GM21515 (cell line): ENCODE measurements around the gene GCK.
"Not testable (repeated sequence)": the region's sequence is repeated elsewhere in the genome, so short reads cannot be mapped to it uniquely, and the experiment has no call there.

Experiments used
- ATAC-seq: cut with Tn5 transposase; IDR thresholded peaks from one replicate; pipeline ENCODE4 v1.9.1; 2021; ENCODE audit not compliant: unreplicated experiment

The GCK gene

GRCh38 chr7:44184206-44184872 lies 4.9 kb downstream of the GCK start:
- no peak for ATAC-seq

GRCh38 chr7:44183386-44183785 lies 5.9 kb downstream of the GCK start:
- no peak for ATAC-seq

GRCh38 chr7:44182827-44183226 lies 6.4 kb downstream of the GCK start:
- no peak for ATAC-seq

DNA sequence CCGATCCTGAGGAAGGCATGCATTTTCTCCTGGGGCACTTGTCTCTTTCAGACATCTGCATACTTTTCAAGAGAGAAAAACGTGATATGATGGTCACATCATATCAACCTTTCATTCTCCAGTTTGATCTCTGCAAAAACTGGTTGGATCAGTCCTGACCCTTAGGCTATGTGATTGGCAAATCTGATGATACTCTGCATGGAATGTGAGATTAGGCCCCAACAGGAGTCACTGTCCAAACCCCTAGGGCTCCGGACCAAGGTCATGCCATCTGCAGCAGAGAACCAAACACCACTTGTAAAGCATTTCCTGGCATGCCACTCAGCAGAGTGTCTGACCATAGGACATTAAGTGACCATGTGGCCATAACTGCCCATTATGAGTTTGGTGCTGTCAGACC lies 8.6 kb downstream of the GCK start:
- ATAC-seq = no peak

DNA sequence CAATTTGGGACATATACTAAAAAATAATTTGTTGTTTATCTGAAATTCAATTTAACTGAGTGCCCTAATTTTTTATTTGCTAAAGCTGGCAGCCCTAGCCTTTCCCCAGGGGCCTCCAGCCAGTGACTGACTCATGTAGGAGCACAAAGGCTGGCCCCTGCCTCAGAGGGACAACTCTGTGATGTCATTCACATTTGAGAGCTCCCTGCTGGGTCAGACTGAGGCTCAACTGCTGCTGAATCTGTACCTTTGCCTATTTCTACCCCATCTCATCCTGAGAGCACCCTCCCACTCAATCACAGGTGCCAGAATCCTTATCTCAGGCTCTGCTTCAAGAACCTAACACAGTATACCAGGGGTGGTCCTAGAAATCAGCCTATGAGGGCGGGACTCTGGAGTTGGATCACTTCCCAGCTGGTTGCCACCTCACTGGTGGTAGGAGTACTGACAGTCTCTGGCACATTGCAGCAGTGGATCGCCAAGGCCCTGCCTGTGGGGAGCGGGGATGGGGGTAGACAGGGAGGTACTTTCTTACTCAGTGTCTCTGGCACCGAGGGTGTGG lies 11.6 kb downstream of the GCK start:
- ATAC-seq = no peak

DNA sequence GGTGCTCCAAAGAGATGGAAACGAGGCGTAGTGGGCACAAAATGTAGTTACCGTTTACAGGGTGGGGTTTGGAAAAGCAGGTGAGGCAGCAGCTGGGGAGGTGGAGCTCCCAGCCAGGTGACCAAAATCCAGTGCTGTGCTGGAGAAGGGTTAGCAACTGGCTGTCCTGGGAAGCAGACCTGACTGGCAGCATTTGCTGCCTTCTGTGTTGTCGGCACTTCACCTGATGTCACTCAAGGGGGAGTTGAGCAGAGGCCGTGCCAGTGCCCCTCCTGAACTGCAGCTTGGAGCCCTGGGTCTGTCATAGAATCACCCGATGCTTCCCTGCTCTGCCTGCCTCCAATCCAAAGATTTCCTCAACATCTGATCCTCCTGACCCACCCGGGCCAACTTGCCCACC lies 12.8 kb downstream of the GCK start:
- ATAC-seq = no peak

DNA sequence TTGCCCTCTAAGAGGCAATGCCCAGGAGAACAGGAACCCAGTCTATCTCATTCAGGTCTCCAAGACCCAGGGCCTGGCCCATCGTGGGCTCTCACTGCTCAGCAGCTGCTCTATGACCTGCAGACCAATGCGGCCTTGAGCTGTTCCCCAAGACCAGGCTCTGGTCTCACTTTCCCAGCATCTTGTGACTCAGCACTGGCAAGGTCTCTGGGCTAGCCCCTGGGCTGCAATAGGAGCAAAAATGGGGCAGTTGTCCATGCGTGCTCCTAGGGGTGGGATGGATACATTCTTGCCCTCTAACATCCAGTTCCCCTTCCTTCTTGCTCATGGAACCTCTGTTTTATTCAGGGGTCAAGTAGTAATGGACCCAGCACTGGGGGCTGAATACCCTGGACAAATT lies 13.5 kb downstream of the GCK start:
- no peak for ATAC-seq

DNA sequence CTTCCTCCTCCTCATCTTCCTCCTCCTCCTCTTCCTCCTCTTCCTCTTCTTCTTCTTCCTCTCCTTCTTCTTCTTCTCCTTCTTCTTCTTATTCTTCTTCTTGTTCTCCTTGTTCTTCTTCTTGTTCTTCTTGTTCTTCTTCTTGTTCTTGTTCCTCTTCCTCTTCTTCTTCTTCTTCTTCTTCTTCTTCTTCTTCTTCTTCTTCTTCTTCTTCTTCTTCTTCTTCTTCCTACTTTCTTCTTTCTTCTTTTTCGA lies 14.6 kb downstream of the GCK start:
- not testable (repeated sequence) for ATAC-seq

GRCh38 chr7:44173911-44174693 lies 15.1 kb downstream of the GCK start:
- ATAC-seq = no peak

- no peak for ATAC-seq
These were observed 16.3 kb downstream of the GCK start for GRCh38 chr7:44172803-44173424.

- ATAC-seq = no peak
These were observed 16.9 kb downstream of the GCK start for GRCh38 chr7:44172352-44172751.

- not testable (repeated sequence) for ATAC-seq
These were observed 17.3 kb downstream of the GCK start for GRCh38 chr7:44171901-44172300.

GRCh38 chr7:44167920-44168319 lies 21.3 kb downstream of the GCK start:
- no peak for ATAC-seq

- no peak for ATAC-seq
These were observed 25.6 kb downstream of the GCK start for GRCh38 chr7:44163591-44163990.

DNA sequence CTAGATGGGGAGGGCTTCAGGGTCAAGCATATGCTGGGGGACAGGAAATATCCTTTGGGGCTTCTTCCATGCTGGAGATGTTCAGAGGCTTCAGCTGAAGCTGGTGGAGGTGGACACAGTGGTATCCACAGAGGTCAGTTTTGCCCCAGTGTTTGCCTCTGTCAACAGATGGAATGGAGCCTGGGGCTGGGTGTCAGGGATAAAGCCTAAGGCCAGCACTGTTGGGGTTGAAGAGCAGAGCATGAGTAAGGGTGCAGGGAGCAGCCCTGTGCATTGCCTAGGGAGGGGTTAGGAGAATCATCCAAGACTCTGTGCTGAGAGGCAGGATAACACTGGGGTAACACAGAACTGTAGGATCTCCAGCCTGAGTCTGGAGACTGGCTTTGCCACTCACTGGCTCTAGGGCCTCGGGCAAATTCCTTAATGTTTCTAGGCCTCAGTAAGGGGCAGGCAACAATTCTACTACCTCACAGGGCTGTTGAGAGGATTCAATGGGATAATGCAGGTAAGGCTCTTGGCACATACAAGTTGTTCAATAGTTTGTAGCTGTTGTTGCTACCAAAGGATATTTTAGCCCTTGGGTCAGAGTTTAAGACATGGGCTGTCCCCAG lies 26.3 kb downstream of the GCK start:
- no peak for ATAC-seq

DNA sequence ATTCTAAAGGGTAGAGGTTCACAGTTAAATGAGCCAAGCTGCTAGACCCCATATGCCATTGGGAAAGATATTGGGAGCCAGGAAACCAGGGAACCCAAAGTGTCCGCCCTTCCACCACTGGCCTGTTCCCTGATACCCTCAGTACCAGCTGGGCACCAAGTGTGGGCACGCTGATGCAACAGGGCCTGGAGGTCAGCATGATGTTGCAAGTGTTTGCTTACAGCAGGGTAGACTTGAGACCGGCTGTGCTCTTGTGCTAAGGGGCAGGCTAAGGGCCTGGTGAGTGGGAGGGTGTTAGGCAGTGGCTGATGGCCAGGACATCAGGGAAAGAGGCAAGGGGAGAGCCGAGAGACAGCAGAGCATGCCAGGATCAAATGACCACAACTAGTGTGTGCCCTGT lies 27.1 kb downstream of the GCK start:
- no peak for ATAC-seq

- no peak for ATAC-seq
These were observed 27.9 kb downstream of the GCK start for GRCh38 chr7:44161371-44161770.

- ATAC-seq = no peak
These were observed 29.2 kb downstream of the GCK start for GRCh38 chr7:44159824-44160630.

GRCh38 chr7:44158873-44159631 lies 30.2 kb downstream of the GCK start:
- no peak for ATAC-seq
